Upper lobe of left lung (tissue), 6 donors: ENCODE results near the gene KLHDC3. TPM values are rescaled to one million over a fixed set of nuclear protein-coding genes. Genes with fewer than 3 reads are reported as not detected.

ENCODE experiments used
- ATAC-seq, 2 donors: fragments of 200-7000 bp; cut with Tn5 transposase; one replicate each; pipeline ENCODE4 v1.9.1; 2022; ENCODE audit warnings: mild to moderate bottlenecking in 2 of 2, moderate library complexity in 2 of 2; ENCODE audit not compliant: low FRiP score in 2 of 2
- DNase-seq, 2 donors: peaks; one replicate each; pipeline ENCODE4 v3.0.0-alpha.2; 2019 to 2020
- H3K27ac ChIP-seq, 4 donors: fragments of 200-600 bp; sonication (generic); one replicate each; pipeline ENCODE4 v1.5.1; 2016 to 2019
- H3K27me3 ChIP-seq, 4 donors: fragments of 200-600 bp; sonication (generic); one replicate each; pipeline ENCODE4 v1.5.1; 2017 to 2019
- H3K36me3 ChIP-seq, 4 donors: fragments of 200-600 bp; sonication (generic); one replicate each; pipeline ENCODE4 v1.5.1; 2016 to 2019
- H3K4me1 ChIP-seq, 4 donors: fragments of 200-600 bp; sonication (generic); one replicate each; pipeline ENCODE4 v1.5.1; 2018 to 2019
- H3K4me3 ChIP-seq, 4 donors: fragments of 200-600 bp; sonication (generic); one replicate each; pipeline ENCODE4 v1.5.1; 2017 to 2019; ENCODE audit warnings: mild to moderate bottlenecking in 2 of 4, moderate library complexity in 1 of 4
- H3K9me3 ChIP-seq, 4 donors: fragments of 200-600 bp; sonication (generic); one replicate each; pipeline ENCODE4 v1.5.1; 2018 to 2019
- CTCF ChIP-seq, 6 experiments: fragments of 450-650 bp in 4 of 6; fragments of 200-600 bp in 2 of 6; sonication (generic) in 2 of 6; IDR thresholded peaks; one replicate each; pipeline ENCODE4 v1.5.1; 2016 to 2019; ENCODE audit warnings: antibody characterized with exemption in 6 of 6
- EP300 ChIP-seq, 4 donors: sonication (generic); formaldehyde crosslinking; IDR thresholded peaks; one replicate each; pipeline ENCODE4 v1.5.1; 2017; ENCODE audit warnings: antibody characterized with exemption in 4 of 4, control low read depth in 2 of 4
- POLR2A ChIP-seq, 4 donors: fragments of 450-650 bp; IDR thresholded peaks; one replicate each; pipeline ENCODE4 v1.5.1; 2016 to 2017; ENCODE audit warnings: antibody characterized with exemption in 4 of 4, mild to moderate bottlenecking in 2 of 4
- POLR2AphosphoS5 ChIP-seq, 2 donors: sonication (generic); formaldehyde crosslinking; IDR thresholded peaks; one replicate each; pipeline ENCODE4 v1.5.1; 2017; ENCODE audit warnings: antibody characterized with exemption in 2 of 2
- WGBS, 2 donors: methylation state at CpG; one replicate each; pipeline ENCODE4 v1.1.5; 2017 to 2018; 5-methylcytosine and 5-hydroxymethylcytosine counted together
- total RNA-seq, 6 donors: library from RNA; depleted of rRNA in 4 of 6; stranded (reverse); fragments of >200 nt in 4 of 6; gene quantifications; one replicate each; pipeline versions ENCODE4 v1.1.0 to v1.2.1, GENCODE V29; 2016 to 2021
- donor health status: DM: no; HTN: no; CAD: no; lungs with moderate emphysema.
- donor health status: DM: no; HTN: yes; CAD: no; lungs with severe emphysema.

The KLHDC3 gene
- total RNA-seq, 6 donors from 2014 or later: 36.7 to 74.0 (median 59.3) TPM

GRCh38 chr6:42971746-42972327 is 42.2 kb upstream of the KLHDC3 start:
- no peak for ATAC-seq
- TF ChIP-seq CTCF (IDR thresholded peaks at IDR 0.05): no peak
- no peak for TF ChIP-seq POLR2AphosphoS5 (IDR thresholded peaks at IDR 0.05)
- TF ChIP-seq EP300 (IDR thresholded peaks at IDR 0.05): no peak
- TF ChIP-seq POLR2A (IDR thresholded peaks at IDR 0.05): no peak
- Histone ChIP-seq H3K27me3 (no peaks in the 10 kb centered on the region), H3K36me3 (peaks cover 0 to 25% (median 10%) of the 10 kb centered on the region in 4 donors), H3K9me3 (no peaks in the 10 kb centered on the region), H3K4me3 (no peak overlapping the region), H3K27ac (no peak overlapping the region), H3K4me1 (peaks cover 0 to 12% (median 4%) of the 10 kb centered on the region in 4 donors)
- 79% methylated on average over 3 of the region's 3 CpGs for WGBS, 2 donors
- DNase-seq: no peak

- Histone ChIP-seq H3K4me3 (no peak overlapping the region), H3K4me1 (peaks cover 12 to 26% (median 17%) of the 10 kb centered on the region in 4 donors), H3K27ac (no peak overlapping the region), H3K9me3 (no peaks in the 10 kb centered on the region), H3K27me3 (no peaks in the 10 kb centered on the region), H3K36me3 (peaks cover 0 to 8% (median 3%) of the 10 kb centered on the region in 4 donors)
- no peak for DNase-seq
- 70 to 94% methylated on average over 3 of the region's 3 CpGs for WGBS, 2 donors
- TF ChIP-seq CTCF (IDR thresholded peaks at IDR 0.05) (no peak), POLR2AphosphoS5 (IDR thresholded peaks at IDR 0.05) (peak in 1 of 2 donors; percentile 18), EP300 (IDR thresholded peaks at IDR 0.05) (no peak)
- ATAC-seq: peak in 1 of 2 donors; percentile 27
Measured at GRCh38 chr6:42973926-42974325, 40.1 kb upstream of the KLHDC3 start.

GRCh38 chr6:42974919-42975505 is 39.0 kb upstream of the KLHDC3 start:
- Histone ChIP-seq H3K36me3 (no peaks in the 10 kb centered on the region), H3K9me3 (no peaks in the 10 kb centered on the region), H3K4me1 (peaks cover 19 to 33% (median 22%) of the 10 kb centered on the region in 4 donors), H3K4me3 (no peak overlapping the region), H3K27me3 (no peaks in the 10 kb centered on the region), H3K27ac (no peak overlapping the region)
- DNase-seq (no peak), ATAC-seq (no peak)
- WGBS, 2 donors: 81 to 85% methylated on average over 5 of the region's 5 CpGs
- TF ChIP-seq EP300 (IDR thresholded peaks at IDR 0.05): no peak
- TF ChIP-seq POLR2A (IDR thresholded peaks at IDR 0.05): no peak
- no peak for TF ChIP-seq CTCF (IDR thresholded peaks at IDR 0.05)
- no peak for TF ChIP-seq POLR2AphosphoS5 (IDR thresholded peaks at IDR 0.05)

GRCh38 chr6:42978487-42978838 is 35.6 kb upstream of the KLHDC3 start:
- DNase-seq: peak in 1 of 2 donors; percentile 32
- Histone ChIP-seq H3K9me3 (no peaks in the 10 kb centered on the region), H3K27ac (peak overlapping the region; percentile 88 to 97 (median 92)), H3K4me3 (peak overlapping the region; percentile 80 to 98 (median 92)), H3K36me3 (no peaks in the 10 kb centered on the region), H3K27me3 (no peaks in the 10 kb centered on the region), H3K4me1 (peaks cover 22 to 39% (median 25%) of the 10 kb centered on the region in 4 donors)
- no peak for TF ChIP-seq POLR2AphosphoS5 (IDR thresholded peaks at IDR 0.05)
- peak; percentile 48 to 56 for ATAC-seq
- 0% methylated on average over 2 of the region's 28 CpGs; no CpG with 5 or more reads in 1 of the 2 donors for WGBS, 2 donors

GRCh38 chr6:42978839-42979522 is 35.1 kb upstream of the KLHDC3 start, which contains the start of gene PEX6:
Gene PEX6, minus strand, starts transcription at chr6:42979181. Its CDS starts 31 bp downstream, at chr6:42979150.
- TF ChIP-seq POLR2A (IDR thresholded peaks at IDR 0.05) (peak in 3 of 4 donors; percentile 33 to 86 (median 64)), CTCF (IDR thresholded peaks at IDR 0.05) (peak in 1 of 6 experiments; percentile 5), POLR2AphosphoS5 (IDR thresholded peaks at IDR 0.05) (peak; percentile 73 to 94), EP300 (IDR thresholded peaks at IDR 0.05) (no peak)
- WGBS, 2 donors: 0% methylated on average over 24 to 36 of the region's 59 CpGs
- no peaks in the 10 kb centered on the region for H3K27me3 ChIP-seq
- peaks cover 26 to 43% (median 29%) of the 10 kb centered on the region in 4 donors for H3K4me1 ChIP-seq
- no peaks in the 10 kb centered on the region for H3K36me3 ChIP-seq
- H3K4me3 ChIP-seq: peak within 1 kb of the TSS; percentile 80 to 98 (median 92)
- no peaks in the 10 kb centered on the region for H3K9me3 ChIP-seq
- peak; percentile 96 to 99 for ATAC-seq
- H3K27ac ChIP-seq: peak within 1 kb of the TSS; percentile 88 to 97 (median 92)
- DNase-seq: peak; percentile 90 to 93
